Diencephalon (tissue), 1 donor: ENCODE data around the gene RASSF3. TPM values are rescaled to one million over a fixed set of nuclear protein-coding genes. Genes with fewer than 3 reads are reported as not detected.

Source experiments
- small RNA-seq: library from RNA; depleted of rRNA; stranded (forward); fragments of <200 nt; gene quantifications from one replicate; pipeline ENCODE3, GENCODE V24; 2014
- total RNA-seq: library from RNA; depleted of rRNA; stranded (reverse); fragments of >200 nt; gene quantifications from one replicate; pipeline ENCODE4 v1.2.3, GENCODE V29; 2014

RASSF3 gene
- total RNA-seq: 4.8 TPM

GRCh38 chr12:64610079-64610659 is at the start of gene RASSF3:
Gene RASSF3, plus strand, starts transcription at chr12:64610495. Its CDS starts 138 bp downstream, at chr12:64610633.

Small RNA genes within 50 kb of the gene (small RNA-seq; reads per million reads assigned to genes)
- gene MIR548C: not detected
- gene MIR548Z: not detected
- not detected for gene RF00137

Other genes starting within 250 kb of the RASSF3 start
- gene C12orf56, start 219.7 kb upstream of the RASSF3 start, total RNA-seq: 1.2 TPM
- 61.4 TPM for gene XPOT, start 206.1 kb upstream of the RASSF3 start, total RNA-seq
- gene TBK1, start 158.4 kb upstream of the RASSF3 start, total RNA-seq: 31.4 TPM
- 70.1 TPM for gene GNS, start 148.9 kb downstream of the RASSF3 start, total RNA-seq
- gene TBC1D30, start 214.2 kb downstream of the RASSF3 start, total RNA-seq: 23.1 TPM